Vagina (tissue), 2 donors: ENCODE results near the gene OPRM1. TPM values are rescaled to one million over a fixed set of nuclear protein-coding genes. Genes with fewer than 3 reads are reported as not detected.

ENCODE experiments used
- DNase-seq, 2 donors: peaks; one replicate each; pipeline ENCODE4 v3.0.0-alpha.2; 2017; ENCODE audit errors: extremely low spot score in 2 of 2
- H3K27ac ChIP-seq: fragments of 200-600 bp; sonication (generic); one replicate; pipeline ENCODE4 v1.5.1; 2019
- H3K27me3 ChIP-seq: fragments of 200-600 bp; sonication (generic); one replicate; pipeline ENCODE4 v1.5.1; 2019
- H3K36me3 ChIP-seq, 2 donors: fragments of 200-600 bp; sonication (generic); one replicate each; pipeline ENCODE4 v1.5.1; 2017 to 2019
- H3K4me1 ChIP-seq: fragments of 200-600 bp; sonication (generic); one replicate; pipeline ENCODE4 v1.5.1; 2019
- H3K4me3 ChIP-seq, 2 donors: fragments of 200-600 bp; sonication (generic); 1 replicate in 1 of 2; 2 replicates in 1 of 2; pipeline ENCODE4 v1.5.1; 2016 to 2019
- H3K9me3 ChIP-seq: fragments of 200-600 bp; sonication (generic); one replicate; pipeline ENCODE4 v1.5.1; 2019
- POLR2A ChIP-seq, 2 donors: fragments of 450-650 bp; IDR thresholded peaks; one replicate each; pipeline ENCODE4 v1.6.1; 2017; ENCODE audit warnings: antibody characterized with exemption in 2 of 2, mild to moderate bottlenecking in 2 of 2, moderate library complexity in 2 of 2
- POLR2AphosphoS5 ChIP-seq, 2 donors: sonication (generic); formaldehyde crosslinking; IDR thresholded peaks; one replicate each; pipeline ENCODE4 v1.9.0; 2017; ENCODE audit warnings: antibody characterized with exemption in 2 of 2, mild to moderate bottlenecking in 2 of 2, low read depth in 1 of 2; ENCODE audit not compliant: insufficient read depth in 1 of 2
- intact Hi-C: fragments of 100-400 bp; cut with DNase I; formaldehyde crosslinking; loops from one replicate; pipeline ENCODE4 v1.15.1; 2023
- total RNA-seq: library from RNA; depleted of rRNA; stranded (reverse); fragments of >200 nt; gene quantifications from one replicate; pipeline ENCODE4 v1.2.3, GENCODE V29; 2016
- TF ChIP-seq, protein P1 (sequence below), 3 experiments: fragments of 450-650 bp in 2 of 3; fragments of 200-600 bp in 1 of 3; sonication (generic) in 1 of 3; IDR thresholded peaks; one replicate each; pipeline ENCODE4 v1.5.1; 2017 to 2019; ENCODE audit warnings: antibody characterized with exemption in 3 of 3, mild to moderate bottlenecking in 2 of 3, moderate library complexity in 2 of 3

The OPRM1 gene
- total RNA-seq, 1 donor from 2014 or later: 0.98 TPM

DNA sequence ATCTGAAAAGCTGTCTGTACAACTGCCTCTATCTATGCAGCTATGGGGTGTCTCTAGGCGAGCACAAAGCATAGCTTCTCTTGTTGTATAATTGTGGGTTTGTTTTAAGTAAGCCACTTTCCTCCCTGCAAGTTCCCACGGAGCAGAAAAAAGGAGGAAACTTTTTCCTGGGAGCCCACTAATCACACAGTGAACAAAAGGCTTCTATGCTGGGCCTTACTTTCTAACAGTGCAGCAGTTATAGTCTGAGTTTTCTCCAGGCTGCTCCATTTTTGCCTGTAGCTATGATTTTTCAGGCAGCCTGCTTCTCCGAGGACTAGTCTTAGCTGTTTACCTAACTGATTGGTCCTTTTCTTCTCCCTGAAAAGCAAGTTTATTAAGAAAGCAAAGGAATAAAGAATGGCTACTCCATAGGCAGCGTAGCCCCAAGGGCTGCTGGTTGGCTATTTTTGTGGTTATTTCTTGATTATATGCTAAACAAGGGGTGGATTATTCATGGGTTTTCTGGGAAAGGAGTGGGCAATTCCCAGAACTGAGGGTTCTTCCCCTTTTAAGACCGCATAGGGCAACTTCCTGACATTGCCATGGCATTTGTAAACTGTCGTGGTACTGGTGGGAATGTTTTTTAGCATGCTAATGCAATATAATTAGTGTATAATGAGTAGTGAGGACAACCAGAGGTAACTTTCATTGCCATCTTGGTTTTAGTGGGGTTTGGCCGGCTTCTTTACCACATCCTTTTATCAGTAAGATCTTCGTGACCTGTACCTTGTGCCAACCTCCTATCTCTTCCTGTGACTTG lies 84.3 kb downstream of the OPRM1 start:
- Histone ChIP-seq H3K4me3 (no peak overlapping the region), H3K36me3 (no peaks in the 10 kb centered on the region), H3K27me3 (no peaks in the 10 kb centered on the region), H3K27ac (no peak overlapping the region), H3K4me1 (no peaks in the 10 kb centered on the region), H3K9me3 (no peaks in the 10 kb centered on the region)
- intact Hi-C loops: no loop called here
- TF ChIP-seq, protein P1, sequence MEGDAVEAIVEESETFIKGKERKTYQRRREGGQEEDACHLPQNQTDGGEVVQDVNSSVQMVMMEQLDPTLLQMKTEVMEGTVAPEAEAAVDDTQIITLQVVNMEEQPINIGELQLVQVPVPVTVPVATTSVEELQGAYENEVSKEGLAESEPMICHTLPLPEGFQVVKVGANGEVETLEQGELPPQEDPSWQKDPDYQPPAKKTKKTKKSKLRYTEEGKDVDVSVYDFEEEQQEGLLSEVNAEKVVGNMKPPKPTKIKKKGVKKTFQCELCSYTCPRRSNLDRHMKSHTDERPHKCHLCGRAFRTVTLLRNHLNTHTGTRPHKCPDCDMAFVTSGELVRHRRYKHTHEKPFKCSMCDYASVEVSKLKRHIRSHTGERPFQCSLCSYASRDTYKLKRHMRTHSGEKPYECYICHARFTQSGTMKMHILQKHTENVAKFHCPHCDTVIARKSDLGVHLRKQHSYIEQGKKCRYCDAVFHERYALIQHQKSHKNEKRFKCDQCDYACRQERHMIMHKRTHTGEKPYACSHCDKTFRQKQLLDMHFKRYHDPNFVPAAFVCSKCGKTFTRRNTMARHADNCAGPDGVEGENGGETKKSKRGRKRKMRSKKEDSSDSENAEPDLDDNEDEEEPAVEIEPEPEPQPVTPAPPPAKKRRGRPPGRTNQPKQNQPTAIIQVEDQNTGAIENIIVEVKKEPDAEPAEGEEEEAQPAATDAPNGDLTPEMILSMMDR (IDR thresholded peaks at IDR 0.05): no peak
- TF ChIP-seq POLR2AphosphoS5 (IDR thresholded peaks at IDR 0.05; ENCODE audit: insufficient read depth in 1 of 2, low read depth in 1 of 2) (no peak), POLR2A (IDR thresholded peaks at IDR 0.05) (no peak)
- no peak for DNase-seq

DNA sequence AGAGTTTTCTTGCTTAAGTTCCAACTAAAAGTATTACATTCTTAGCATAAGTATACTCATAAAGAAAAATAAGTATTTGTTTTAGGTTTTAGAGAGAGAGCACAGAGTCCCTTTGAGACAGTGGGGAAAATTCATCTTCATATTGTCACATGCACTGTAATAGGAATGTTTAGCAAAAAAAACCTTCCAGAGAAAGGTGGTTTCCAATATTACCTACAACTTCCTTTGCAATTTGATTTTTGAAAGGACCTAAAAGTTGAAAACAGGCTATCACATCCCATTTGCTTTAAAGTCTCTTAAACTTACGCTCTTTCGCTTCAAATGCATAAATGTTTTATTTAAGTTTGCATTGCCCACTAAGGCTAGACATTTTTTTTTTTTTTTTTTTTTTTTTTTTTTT lies 86.4 kb downstream of the OPRM1 start:
- no peak for DNase-seq
- Histone ChIP-seq H3K27ac (no peak overlapping the region), H3K4me1 (no peaks in the 10 kb centered on the region), H3K36me3 (no peaks in the 10 kb centered on the region), H3K9me3 (no peaks in the 10 kb centered on the region), H3K27me3 (no peaks in the 10 kb centered on the region), H3K4me3 (no peak overlapping the region)
- TF ChIP-seq, protein P1 (IDR thresholded peaks at IDR 0.05): no peak
- TF ChIP-seq POLR2AphosphoS5 (IDR thresholded peaks at IDR 0.05; ENCODE audit: insufficient read depth in 1 of 2, low read depth in 1 of 2) (no peak), POLR2A (IDR thresholded peaks at IDR 0.05) (no peak)
- intact Hi-C loops: no loop called here

DNA sequence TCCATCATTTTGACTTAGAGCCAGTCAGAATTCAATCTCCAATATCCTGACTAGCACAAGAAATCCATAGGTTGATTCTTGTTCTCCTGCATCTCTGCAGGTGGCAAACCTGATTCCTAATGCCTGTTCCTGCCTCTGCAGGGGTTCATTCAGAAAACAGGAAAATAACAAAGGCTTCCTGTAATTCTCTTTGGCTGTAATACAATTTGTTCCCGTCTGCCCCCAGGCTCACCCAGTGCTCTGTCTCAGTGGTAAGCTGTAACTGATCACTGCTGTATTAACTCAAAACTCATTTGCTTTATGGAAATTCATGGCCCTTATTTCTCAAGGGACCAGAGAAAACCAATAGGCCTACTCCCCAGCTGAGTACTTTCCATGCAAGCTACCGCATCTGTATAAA lies 88.6 kb downstream of the OPRM1 start:
- DNase-seq: no peak
- TF ChIP-seq POLR2A (IDR thresholded peaks at IDR 0.05) (no peak), POLR2AphosphoS5 (IDR thresholded peaks at IDR 0.05; ENCODE audit: insufficient read depth in 1 of 2, low read depth in 1 of 2) (no peak)
- TF ChIP-seq, protein P1 (IDR thresholded peaks at IDR 0.05): no peak

DNA sequence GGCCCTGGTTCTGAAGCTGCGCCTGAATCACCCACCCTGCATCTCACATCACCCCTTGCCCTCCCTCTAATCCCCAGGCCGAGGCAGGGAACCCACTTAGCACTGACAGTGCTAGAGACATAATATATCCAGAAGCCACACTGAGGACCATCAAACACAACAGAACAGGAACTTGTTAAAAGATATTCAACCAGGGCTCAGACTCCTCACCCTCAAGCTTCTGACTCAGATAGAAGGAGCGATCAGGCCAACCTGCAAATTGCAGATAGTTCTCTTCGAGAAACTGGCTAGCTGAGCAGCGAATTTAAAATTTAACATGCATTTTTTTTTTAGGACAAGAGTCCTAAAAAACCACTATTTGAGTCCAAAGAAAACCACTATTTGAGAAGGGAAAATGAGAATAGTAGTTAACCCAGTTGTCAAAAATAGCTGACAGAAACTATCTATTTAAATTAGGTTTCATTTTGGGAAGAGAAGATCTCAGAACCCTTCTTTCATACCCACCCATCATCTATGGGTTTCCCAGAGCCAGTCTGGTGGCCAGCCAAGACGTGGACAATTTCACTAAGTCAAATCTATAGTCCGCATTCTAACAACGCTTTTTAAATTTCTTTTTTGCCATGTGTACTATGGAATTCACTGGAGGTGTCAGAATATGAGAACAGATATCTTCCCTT lies 95.6 kb downstream of the OPRM1 start:
- H3K4me1 ChIP-seq: no peaks in the 10 kb centered on the region
- H3K27me3 ChIP-seq: no peaks in the 10 kb centered on the region
- H3K4me3 ChIP-seq: no peak overlapping the region
- TF ChIP-seq, protein P1 (IDR thresholded peaks at IDR 0.05): no peak
- TF ChIP-seq POLR2AphosphoS5 (IDR thresholded peaks at IDR 0.05; ENCODE audit: insufficient read depth in 1 of 2, low read depth in 1 of 2) (no peak), POLR2A (IDR thresholded peaks at IDR 0.05) (no peak)
- no peaks in the 10 kb centered on the region for H3K36me3 ChIP-seq
- DNase-seq: no peak
- no peaks in the 10 kb centered on the region for H3K9me3 ChIP-seq
- H3K27ac ChIP-seq: no peak overlapping the region
- intact Hi-C loops: no loop called here

More for the DNA sequence above, 88.6 kb downstream of the OPRM1 start:
- Histone ChIP-seq H3K4me3 (no peak overlapping the region), H3K27ac (no peak overlapping the region), H3K9me3 (no peaks in the 10 kb centered on the region), H3K27me3 (no peaks in the 10 kb centered on the region), H3K4me1 (no peaks in the 10 kb centered on the region), H3K36me3 (no peaks in the 10 kb centered on the region)
- intact Hi-C loops: no loop called here

DNA sequence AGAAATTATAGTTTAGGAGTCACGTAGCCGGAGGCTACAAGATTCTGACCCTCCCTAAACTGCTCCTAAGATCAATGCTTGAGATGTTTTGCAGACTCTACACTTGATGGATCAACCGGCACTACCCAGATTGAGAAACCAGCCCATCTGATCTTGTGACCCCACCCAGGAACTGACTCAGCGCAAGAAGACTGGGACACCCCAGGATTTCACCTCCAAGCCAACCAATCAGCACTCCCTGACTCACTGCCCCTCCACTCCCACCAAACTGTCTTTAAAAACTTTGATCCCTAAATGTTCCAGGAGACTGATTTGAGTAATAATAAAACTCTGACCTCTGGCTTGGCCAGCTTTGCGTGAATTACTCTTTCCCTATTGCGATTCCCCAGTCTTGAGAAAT lies 99.8 kb downstream of the OPRM1 start:
- intact Hi-C loops: no loop called here
- Histone ChIP-seq H3K36me3 (no peaks in the 10 kb centered on the region), H3K9me3 (no peaks in the 10 kb centered on the region), H3K4me1 (no peaks in the 10 kb centered on the region), H3K4me3 (no peak overlapping the region), H3K27me3 (no peaks in the 10 kb centered on the region), H3K27ac (no peak overlapping the region)
- TF ChIP-seq, protein P1 (IDR thresholded peaks at IDR 0.05): no peak
- TF ChIP-seq POLR2AphosphoS5 (IDR thresholded peaks at IDR 0.05; ENCODE audit: insufficient read depth in 1 of 2, low read depth in 1 of 2): no peak
- TF ChIP-seq POLR2A (IDR thresholded peaks at IDR 0.05): no peak
- DNase-seq: no peak
